HepG2 (cell line): ENCODE results near the gene MAPK6. TPM values are rescaled to one million over a fixed set of nuclear protein-coding genes. Genes with fewer than 3 reads are reported as not detected.

Experiments
- CEBPB ChIP-seq: IDR thresholded peaks from 2 replicates; pipeline ENCODE4 v1.6.1; 2011; ENCODE audit warnings: low read depth, low read length, improper control_type of control experiment, borderline replicate concordance
- NFATC3 ChIP-seq: sonication (generic); formaldehyde crosslinking; IDR thresholded peaks from 2 replicates; pipeline ENCODE4 v1.5.1; 2020; ENCODE audit warnings: mild to moderate bottlenecking, missing genetic modification reagents
- RERE ChIP-seq: IDR thresholded peaks from 2 replicates; pipeline ENCODE4 v1.6.1; 2016; ENCODE audit warnings: low read depth, missing genetic modification reagents, missing compliant biosample characterization
- RXRA ChIP-seq: sonication (generic); formaldehyde crosslinking; IDR thresholded peaks from 2 replicates; pipeline ENCODE4 v1.5.1; 2020; ENCODE audit warnings: missing genetic modification reagents
- SOX13 ChIP-seq, 3 experiments: fragments of 450-650 bp in 1 of 3; sonication (generic) in 1 of 3; formaldehyde crosslinking in 1 of 3; IDR thresholded peaks in 2 of 3; conservative IDR thresholded peaks in 1 of 3; 2 replicates each; pipeline versions ENCODE4 v1.5.0 to v1.6.1; 2016 to 2020; ENCODE audit warnings: antibody characterized with exemption in 1 of 3, mild to moderate bottlenecking in 1 of 3, missing compliant biosample characterization in 1 of 3, missing genetic modification reagents in 1 of 3, moderate library complexity in 1 of 3
- ZNF124 ChIP-seq: sonication (generic); formaldehyde crosslinking; IDR thresholded peaks from 2 replicates; pipeline ENCODE4 v1.4.0; 2020; ENCODE audit warnings: missing genetic modification reagents
- ZSCAN22 ChIP-seq: sonication (generic); formaldehyde crosslinking; IDR thresholded peaks from 2 replicates; pipeline ENCODE4 v1.4.0; 2020; ENCODE audit warnings: mild to moderate bottlenecking, missing genetic modification reagents
- polyA plus RNA-seq, 8 experiments: library from polyadenylated mRNA; depleted of rRNA in 3 of 8; stranded (reverse) in 7 of 8; unstranded in 1 of 8; fragments of >200 nt; fragmentation: Illumina TruSeq in 4 of 8; extraction: Trizol in 4 of 8; gene quantifications; 2 replicates each; pipeline versions ENCODE4 v1.2.1 to v1.2.3, GENCODE V29; 2011 to 2016; ENCODE audit warnings: low read depth in 4 of 8, missing spikeins in 1 of 8, mixed read lengths in 1 of 8; ENCODE audit not compliant: insufficient read depth in 1 of 8
- total RNA-seq, 5 experiments: library from RNA; depleted of rRNA; stranded (reverse); fragments of >200 nt; fragmentation: Illumina TruSeq; extraction: Trizol; gene quantifications; 2 replicates each; pipeline ENCODE4 v1.2.3, GENCODE V29; 2016; ENCODE audit warnings: low read depth in 1 of 5
- TF ChIP-seq, protein P1 (sequence below): sonication (generic); formaldehyde crosslinking; IDR thresholded peaks from 2 replicates; pipeline ENCODE4 v1.4.0; 2020; ENCODE audit warnings: missing genetic modification reagents

Gene MAPK6
- total and polyA plus RNA-seq, 2 of the 13 experiments (the other 11 are each of a cell fraction or from before 2014, with no cell fraction given): 89.5 to 99.7 TPM

- TF ChIP-seq RERE (CRISPR knock-in tag) (peak; percentile 54; the same call in 1 of the 2 replicates), ZNF124 (CRISPR knock-in tag) (0 out of 2 replicates have a peak, but pooled peaks have one; percentile 37), NFATC3 (CRISPR knock-in tag) (peak; percentile 77; the same call in 1 of the 2 replicates), ZSCAN22 (CRISPR knock-in tag) (no peak), RXRA (peak; percentile 62; the same call in 1 of the 2 replicates), CEBPB (peak; percentile 86; the same call in 1 of the 2 replicates), SOX13 (IDR thresholded peaks at IDR 0.05) (no peak), SOX13 (CRISPR knock-in tag; conservative IDR thresholded peaks at IDR 0.05 in 1 of 2, IDR thresholded peaks at IDR 0.05 in 1 of 2) (peak in 1 of 2 experiments; percentile 61; a peak in 2 of 4 replicates)
- TF ChIP-seq, protein P1, sequence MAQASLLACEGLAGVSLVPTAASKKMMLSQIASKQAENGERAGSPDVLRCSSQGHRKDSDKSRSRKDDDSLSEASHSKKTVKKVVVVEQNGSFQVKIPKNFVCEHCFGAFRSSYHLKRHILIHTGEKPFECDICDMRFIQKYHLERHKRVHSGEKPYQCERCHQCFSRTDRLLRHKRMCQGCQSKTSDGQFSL (CRISPR knock-in tag): 0 out of 2 replicates have a peak, but pooled peaks have one; percentile 26
- TF ChIP-seq, all 625 proteins: peak for 98
Observed at GRCh38 chr15:52078197-52078875, 59.3 kb downstream of the MAPK6 start (continued).
